Measurements from ENCODE around the gene POLRMT. TPM values are rescaled to one million over a fixed set of nuclear protein-coding genes. Genes with fewer than 3 reads are reported as not detected.
"Not testable (repeated sequence)": the region's sequence is repeated elsewhere in the genome, so short reads cannot be mapped to it uniquely, and the experiment has no call there.

Gene POLRMT
- total RNA-seq, 4 donors from 2014 or later = 17.3 to 33.8 (median 30.1) TPM

GRCh38 chr19:621819-622218 lies 11.5 kb downstream of the POLRMT start:
- ATAC-seq (ENCODE audit: low FRiP score) (no peak), DNase-seq (ENCODE audit: low spot score) (no peak)
- TF ChIP-seq CTCF (IDR thresholded peaks at IDR 0.05) = no peak

- not testable (repeated sequence) for ATAC-seq (ENCODE audit: low FRiP score); DNase-seq (ENCODE audit: low spot score)
Measured at GRCh38 chr19:621191-621590, 12.1 kb downstream of the POLRMT start.

GRCh38 chr19:620166-620862 lies 13.0 kb downstream of the POLRMT start:
- TF ChIP-seq CTCF (IDR thresholded peaks at IDR 0.05) = no peak
- no peak for DNase-seq (ENCODE audit: low spot score)
- no peak for ATAC-seq (ENCODE audit: low FRiP score)

GRCh38 chr19:619286-620002 lies 13.9 kb downstream of the POLRMT start:
- no peak for ATAC-seq (ENCODE audit: low FRiP score)
- DNase-seq (ENCODE audit: low spot score) = no peak
- TF ChIP-seq CTCF (IDR thresholded peaks at IDR 0.05) = no peak

DNA sequence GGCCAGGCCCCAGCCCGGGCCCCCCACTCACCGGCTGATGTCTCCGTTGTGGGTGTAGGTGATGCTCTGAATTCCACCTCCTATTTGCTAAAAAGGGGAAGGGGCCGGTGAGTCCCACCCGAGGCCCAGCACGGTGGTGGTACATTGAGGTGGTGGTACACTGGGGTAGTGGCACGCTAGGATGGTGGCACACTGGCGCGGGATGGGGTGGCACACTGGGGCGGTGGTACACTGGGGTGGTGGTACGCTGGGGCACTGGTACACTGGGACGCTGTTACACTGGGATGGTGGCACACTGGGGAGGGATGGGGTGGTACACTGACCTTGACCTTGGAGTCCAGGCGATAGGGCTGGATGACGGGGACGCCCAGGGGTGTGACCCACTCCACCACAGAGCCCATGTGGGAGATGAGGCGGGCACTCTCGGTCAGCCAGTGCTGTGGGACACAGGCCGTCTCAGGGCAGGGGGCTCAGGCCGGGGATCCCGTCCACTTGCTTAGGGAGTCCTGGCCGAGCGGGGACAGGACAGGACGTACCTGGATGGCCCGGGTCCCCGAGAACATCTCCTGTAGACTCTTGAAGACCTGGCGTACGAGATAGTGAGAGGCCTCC lies 14.6 kb downstream of the POLRMT start:
- no peak for ATAC-seq (ENCODE audit: low FRiP score)
- no peak for DNase-seq (ENCODE audit: low spot score)
- TF ChIP-seq CTCF (IDR thresholded peaks at IDR 0.05) = no peak

- no peak for TF ChIP-seq CTCF (IDR thresholded peaks at IDR 0.05)
- no peak for ATAC-seq (ENCODE audit: low FRiP score)
- no peak for DNase-seq (ENCODE audit: low spot score)
Measured at GRCh38 chr19:618247-618619, 15.1 kb downstream of the POLRMT start.

- ATAC-seq (ENCODE audit: low FRiP score) (no peak), DNase-seq (ENCODE audit: low spot score) (no peak)
- TF ChIP-seq CTCF (IDR thresholded peaks at IDR 0.05) = no peak
Measured at GRCh38 chr19:617551-618246, 15.6 kb downstream of the POLRMT start.

All from omental fat pad (tissue), 4 donors.